ENCODE data around the gene GLP1R. TPM values are rescaled to one million over a fixed set of nuclear protein-coding genes. Genes with fewer than 3 reads are reported as not detected.

Gene GLP1R
- polyA plus RNA-seq, 1 donor (not counting 4 experiments of a cell fraction or from before 2014, with no cell fraction given), result not detected

DNA sequence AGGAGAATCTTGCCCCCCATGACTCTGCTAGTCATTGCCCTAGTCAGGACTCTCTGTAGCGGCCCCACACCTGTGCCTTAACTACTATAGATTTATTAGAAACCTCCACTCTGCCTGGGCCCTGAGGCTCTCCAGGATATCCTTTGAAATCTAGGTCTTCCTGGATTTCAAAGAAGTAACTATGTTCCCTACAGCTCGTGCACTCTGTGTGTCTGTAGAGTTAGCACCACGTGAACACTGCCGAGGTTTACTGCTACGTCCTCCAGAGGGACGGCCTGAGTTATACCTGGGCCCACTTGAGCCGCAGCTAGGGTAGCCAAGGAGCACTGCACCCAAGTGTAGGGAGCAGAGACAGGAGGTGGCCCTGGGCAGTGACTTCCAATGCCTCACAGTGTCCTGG, 19.8 kb downstream of the GLP1R start:
- Histone ChIP-seq H3K79me2 (ENCODE audit: control insufficient read depth, insufficient read depth, low read length) (no peaks in the 10 kb centered on the region), H3K4me2 (ENCODE audit: control insufficient read depth, extremely low read depth, insufficient read depth, low read depth, low read length) (no peak overlapping the region), H3K36me3 (ENCODE audit: control insufficient read depth in 2 of 2, extremely low read depth in 1 of 2, insufficient read depth in 2 of 2, low read length in 2 of 2) (no peaks in the 10 kb centered on the region), H3K27me3 (ENCODE audit: control insufficient read depth, extremely low read depth, insufficient read depth, low read length) (peaks cover 12% of the 10 kb centered on the region), H3K4me3 (ENCODE audit: control insufficient read depth in 2 of 3, extremely low read depth in 1 of 3, insufficient read depth in 2 of 3, low read depth in 1 of 3, low read length in 3 of 3) (no peak overlapping the region), H3K9me3 (ENCODE audit: control insufficient read depth, low read depth, low read length) (no peaks in the 10 kb centered on the region), H2AFZ (ENCODE audit: control insufficient read depth, low read length) (no peak overlapping the region), H3K4me1 (ENCODE audit: control insufficient read depth, extremely low read depth, insufficient read depth, low read length) (no peaks in the 10 kb centered on the region), H4K20me1 (ENCODE audit: control insufficient read depth, extremely low read depth, insufficient read depth, low read length) (no peaks in the 10 kb centered on the region), H3K9ac (ENCODE audit: control insufficient read depth, extremely low read depth, insufficient read depth, low read length) (no peak overlapping the region), H3K9me1 (ENCODE audit: control insufficient read depth, extremely low read depth, insufficient read depth, low read length) (no peaks in the 10 kb centered on the region), H3K27ac (ENCODE audit: control insufficient read depth, insufficient read depth, low read length) (no peak overlapping the region)
- DNase-seq (ENCODE audit: low read depth, low spot score), result no peak
- no peak for TF ChIP-seq EZH2 (IDR thresholded peaks at IDR 0.05; ENCODE audit: low read length)
- dilution Hi-C loops (cut with MboI; ENCODE audit: extremely low pct_ligation_motif_present, low sequenced_read_pairs), result no loop called here
- no peak for FAIRE-seq

DNA sequence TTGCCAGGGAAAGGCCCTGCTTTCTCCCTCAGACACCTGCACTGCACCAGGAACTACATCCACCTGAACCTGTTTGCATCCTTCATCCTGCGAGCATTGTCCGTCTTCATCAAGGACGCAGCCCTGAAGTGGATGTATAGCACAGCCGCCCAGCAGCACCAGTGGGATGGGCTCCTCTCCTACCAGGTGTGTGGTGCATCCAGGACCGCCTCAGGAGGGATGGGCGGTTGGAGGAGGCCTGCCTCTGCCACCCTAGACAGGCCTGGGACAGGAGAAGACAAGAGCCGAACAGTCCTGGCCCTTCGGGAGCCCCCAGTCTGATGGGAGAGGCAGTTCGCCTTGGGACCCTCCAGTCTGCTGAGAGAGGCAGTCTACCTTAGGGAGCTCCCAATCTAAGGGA, 24.2 kb downstream of the GLP1R start:
- H3K4me2 ChIP-seq (ENCODE audit: control insufficient read depth, extremely low read depth, insufficient read depth, low read depth, low read length), result no peak overlapping the region
- no peak overlapping the region for H3K9ac ChIP-seq (ENCODE audit: control insufficient read depth, extremely low read depth, insufficient read depth, low read length)
- DNase-seq (ENCODE audit: low read depth, low spot score), result no peak
- TF ChIP-seq, protein P1, sequence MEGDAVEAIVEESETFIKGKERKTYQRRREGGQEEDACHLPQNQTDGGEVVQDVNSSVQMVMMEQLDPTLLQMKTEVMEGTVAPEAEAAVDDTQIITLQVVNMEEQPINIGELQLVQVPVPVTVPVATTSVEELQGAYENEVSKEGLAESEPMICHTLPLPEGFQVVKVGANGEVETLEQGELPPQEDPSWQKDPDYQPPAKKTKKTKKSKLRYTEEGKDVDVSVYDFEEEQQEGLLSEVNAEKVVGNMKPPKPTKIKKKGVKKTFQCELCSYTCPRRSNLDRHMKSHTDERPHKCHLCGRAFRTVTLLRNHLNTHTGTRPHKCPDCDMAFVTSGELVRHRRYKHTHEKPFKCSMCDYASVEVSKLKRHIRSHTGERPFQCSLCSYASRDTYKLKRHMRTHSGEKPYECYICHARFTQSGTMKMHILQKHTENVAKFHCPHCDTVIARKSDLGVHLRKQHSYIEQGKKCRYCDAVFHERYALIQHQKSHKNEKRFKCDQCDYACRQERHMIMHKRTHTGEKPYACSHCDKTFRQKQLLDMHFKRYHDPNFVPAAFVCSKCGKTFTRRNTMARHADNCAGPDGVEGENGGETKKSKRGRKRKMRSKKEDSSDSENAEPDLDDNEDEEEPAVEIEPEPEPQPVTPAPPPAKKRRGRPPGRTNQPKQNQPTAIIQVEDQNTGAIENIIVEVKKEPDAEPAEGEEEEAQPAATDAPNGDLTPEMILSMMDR (optimal IDR thresholded peaks at IDR 0.05 in 1 of 3, IDR thresholded peaks at IDR 0.05 in 1 of 3, conservative IDR thresholded peaks at IDR 0.05 in 1 of 3; ENCODE audit: extremely low read depth in 1 of 3, insufficient read depth in 2 of 3, low read length in 3 of 3), result no peak
- TF ChIP-seq EZH2 (IDR thresholded peaks at IDR 0.05; ENCODE audit: low read length), result no peak
- dilution Hi-C loops (cut with MboI; ENCODE audit: extremely low pct_ligation_motif_present, low sequenced_read_pairs), result no loop called here
- no peak overlapping the region for H3K27ac ChIP-seq (ENCODE audit: control insufficient read depth, insufficient read depth, low read length)
- FAIRE-seq, result no peak
- no peaks in the 10 kb centered on the region for H3K4me1 ChIP-seq (ENCODE audit: control insufficient read depth, extremely low read depth, insufficient read depth, low read length)
- H3K9me1 ChIP-seq (ENCODE audit: control insufficient read depth, extremely low read depth, insufficient read depth, low read length), result no peaks in the 10 kb centered on the region
- H3K27me3 ChIP-seq (ENCODE audit: control insufficient read depth, extremely low read depth, insufficient read depth, low read length), result peaks cover 6% of the 10 kb centered on the region
- no peaks in the 10 kb centered on the region for H4K20me1 ChIP-seq (ENCODE audit: control insufficient read depth, extremely low read depth, insufficient read depth, low read length)
- H3K79me2 ChIP-seq (ENCODE audit: control insufficient read depth, insufficient read depth, low read length), result no peaks in the 10 kb centered on the region
- H3K36me3 ChIP-seq (ENCODE audit: control insufficient read depth in 2 of 2, extremely low read depth in 1 of 2, insufficient read depth in 2 of 2, low read length in 2 of 2), result no peaks in the 10 kb centered on the region
- H3K9me3 ChIP-seq (ENCODE audit: control insufficient read depth, low read depth, low read length), result no peaks in the 10 kb centered on the region
- H3K4me3 ChIP-seq (ENCODE audit: control insufficient read depth in 2 of 3, extremely low read depth in 1 of 3, insufficient read depth in 2 of 3, low read depth in 1 of 3, low read length in 3 of 3), result no peak overlapping the region
- no peak overlapping the region for H2AFZ ChIP-seq (ENCODE audit: control insufficient read depth, low read length)

Data from keratinocyte (primary cell).